ENCODE data around the gene RPL29. TPM values are rescaled to one million over a fixed set of nuclear protein-coding genes. Genes with fewer than 3 reads are reported as not detected.

The RPL29 gene
- total RNA-seq, 4 donors from 2014 or later: 786 to 1,908 (median 1,382) TPM

DNA sequence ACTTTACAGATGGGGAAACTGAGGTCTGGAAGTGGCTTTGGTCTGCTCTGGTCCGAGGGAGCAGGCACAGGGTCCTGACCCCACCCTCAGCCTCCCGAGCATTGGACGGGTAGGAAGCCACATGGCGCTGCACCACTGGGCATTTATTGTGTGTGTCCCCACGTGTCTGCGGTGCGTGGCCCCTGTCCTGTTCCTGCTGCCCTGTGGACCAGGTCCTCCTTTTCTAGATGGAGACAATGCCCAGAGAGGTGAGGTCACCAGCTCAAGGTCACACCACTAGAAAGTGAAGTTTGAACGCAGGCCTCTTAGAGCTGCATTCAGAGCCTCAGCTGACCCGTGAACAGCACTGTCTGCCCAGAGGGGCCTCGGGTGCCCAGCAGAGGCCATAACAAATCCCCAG is 33.8 kb upstream of the RPL29 start:
- Histone ChIP-seq H3K27ac (replicated peaks in 1 of 4) (no peak overlapping the region), H3K36me3 (no peaks in the 10 kb centered on the region), H3K4me1 (peaks cover 16 to 27% (median 18%) of the 10 kb centered on the region in 4 donors), H3K4me3 (no peak overlapping the region), H3K27me3 (no peaks in the 10 kb centered on the region), H3K9me3 (no peaks in the 10 kb centered on the region)
- no peak for DNase-seq (ENCODE audit: extremely low spot score)
- no peak for TF ChIP-seq EP300 (IDR thresholded peaks at IDR 0.05)
- TF ChIP-seq, protein P1, sequence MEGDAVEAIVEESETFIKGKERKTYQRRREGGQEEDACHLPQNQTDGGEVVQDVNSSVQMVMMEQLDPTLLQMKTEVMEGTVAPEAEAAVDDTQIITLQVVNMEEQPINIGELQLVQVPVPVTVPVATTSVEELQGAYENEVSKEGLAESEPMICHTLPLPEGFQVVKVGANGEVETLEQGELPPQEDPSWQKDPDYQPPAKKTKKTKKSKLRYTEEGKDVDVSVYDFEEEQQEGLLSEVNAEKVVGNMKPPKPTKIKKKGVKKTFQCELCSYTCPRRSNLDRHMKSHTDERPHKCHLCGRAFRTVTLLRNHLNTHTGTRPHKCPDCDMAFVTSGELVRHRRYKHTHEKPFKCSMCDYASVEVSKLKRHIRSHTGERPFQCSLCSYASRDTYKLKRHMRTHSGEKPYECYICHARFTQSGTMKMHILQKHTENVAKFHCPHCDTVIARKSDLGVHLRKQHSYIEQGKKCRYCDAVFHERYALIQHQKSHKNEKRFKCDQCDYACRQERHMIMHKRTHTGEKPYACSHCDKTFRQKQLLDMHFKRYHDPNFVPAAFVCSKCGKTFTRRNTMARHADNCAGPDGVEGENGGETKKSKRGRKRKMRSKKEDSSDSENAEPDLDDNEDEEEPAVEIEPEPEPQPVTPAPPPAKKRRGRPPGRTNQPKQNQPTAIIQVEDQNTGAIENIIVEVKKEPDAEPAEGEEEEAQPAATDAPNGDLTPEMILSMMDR (IDR thresholded peaks at IDR 0.05): no peak
- no peak for TF ChIP-seq POLR2A (IDR thresholded peaks at IDR 0.05; ENCODE audit: low read depth)
- TF ChIP-seq POLR2AphosphoS5 (IDR thresholded peaks at IDR 0.05): no peak
- 91% methylated on average over 9 of the region's 10 CpGs for WGBS
- intact Hi-C loops (cut with DNase I): no loop called here

DNA sequence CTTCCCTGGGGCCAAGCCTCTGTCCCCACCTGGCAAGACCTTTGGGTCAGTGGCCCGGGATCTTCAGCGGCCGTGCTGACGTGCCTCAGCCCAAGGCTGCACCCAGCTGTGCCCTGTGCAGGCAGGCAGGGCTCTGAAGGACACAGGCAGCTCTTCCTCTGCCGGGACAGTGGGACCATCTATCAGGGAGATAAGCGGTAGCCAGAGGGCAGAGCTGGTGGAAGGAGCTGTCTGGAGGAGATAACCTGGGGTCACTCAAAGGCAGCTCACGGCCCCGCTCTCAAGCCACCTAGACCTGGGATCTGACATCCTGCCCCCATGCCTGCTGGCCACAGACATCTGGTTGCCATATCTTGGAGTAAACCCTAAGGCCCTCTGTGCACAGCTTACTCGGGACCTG is 33.4 kb upstream of the RPL29 start:
- 100% methylated on average over 1 of the region's 9 CpGs for WGBS
- H3K27ac ChIP-seq (replicated peaks in 1 of 4): no peak overlapping the region
- no peaks in the 10 kb centered on the region for H3K9me3 ChIP-seq
- no peaks in the 10 kb centered on the region for H3K36me3 ChIP-seq
- no peaks in the 10 kb centered on the region for H3K27me3 ChIP-seq
- DNase-seq (ENCODE audit: extremely low spot score): no peak
- intact Hi-C loops (cut with DNase I): no loop called here
- peaks cover 19 to 32% (median 22%) of the 10 kb centered on the region in 4 donors for H3K4me1 ChIP-seq
- no peak overlapping the region for H3K4me3 ChIP-seq
- TF ChIP-seq POLR2AphosphoS5 (IDR thresholded peaks at IDR 0.05) (no peak), POLR2A (IDR thresholded peaks at IDR 0.05; ENCODE audit: low read depth) (no peak), EP300 (IDR thresholded peaks at IDR 0.05) (no peak)
- TF ChIP-seq, protein P1 (IDR thresholded peaks at IDR 0.05): no peak

DNA sequence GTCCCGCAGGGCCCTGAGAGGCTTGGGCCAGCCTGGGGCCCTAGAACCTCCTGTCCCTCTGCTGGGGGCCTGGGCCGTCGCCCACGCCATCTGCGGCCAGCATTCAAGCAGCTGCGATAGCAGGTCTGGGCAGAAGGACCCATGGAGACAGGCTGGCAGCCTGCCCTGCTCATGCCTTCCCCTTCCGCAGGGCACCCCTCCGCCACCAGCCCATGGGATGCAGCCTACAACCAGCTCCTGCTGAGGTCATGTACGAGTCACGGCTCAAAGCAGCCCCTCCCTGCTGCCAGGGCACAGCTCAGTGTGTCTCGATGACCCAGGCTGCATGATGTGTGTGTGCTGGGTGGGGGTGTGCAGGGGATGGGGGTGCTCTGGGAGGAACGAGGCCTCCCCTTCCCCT is 32.9 kb upstream of the RPL29 start:
- 88% methylated on average over 7 of the region's 12 CpGs for WGBS

DNA sequence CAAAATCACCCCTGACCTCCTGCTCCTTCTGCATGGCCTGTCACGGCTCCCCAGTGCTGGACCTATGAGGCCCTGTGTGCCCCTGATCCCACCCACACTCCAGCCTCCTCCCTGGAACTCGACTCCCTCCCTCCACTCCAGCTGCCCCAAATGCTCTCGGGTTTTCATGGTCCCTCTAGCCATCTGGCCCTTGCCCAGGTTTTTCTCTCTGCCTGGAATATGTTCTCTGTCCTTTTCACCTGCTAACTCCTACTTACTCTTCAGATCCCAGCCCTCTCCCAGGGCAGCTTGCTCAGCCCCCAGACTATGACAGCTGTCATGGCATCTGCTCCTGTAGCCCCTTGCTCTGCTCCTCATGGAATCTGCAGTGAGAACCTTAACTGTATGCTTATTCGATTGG is 30.3 kb upstream of the RPL29 start:
- no peak overlapping the region for H3K4me3 ChIP-seq
- intact Hi-C loops (cut with DNase I): no loop called here
- WGBS: 54% methylated on average over 3 of the region's 4 CpGs

More for the DNA sequence above, 32.9 kb upstream of the RPL29 start:
- H3K4me1 ChIP-seq: peaks cover 24 to 37% (median 27%) of the 10 kb centered on the region in 4 donors
- TF ChIP-seq, protein P1 (IDR thresholded peaks at IDR 0.05): no peak
- TF ChIP-seq POLR2AphosphoS5 (IDR thresholded peaks at IDR 0.05) (no peak), POLR2A (IDR thresholded peaks at IDR 0.05; ENCODE audit: low read depth) (no peak), EP300 (IDR thresholded peaks at IDR 0.05) (no peak)
- intact Hi-C loops (cut with DNase I): no loop called here
- no peaks in the 10 kb centered on the region for H3K36me3 ChIP-seq
- no peak overlapping the region for H3K4me3 ChIP-seq
- no peaks in the 10 kb centered on the region for H3K9me3 ChIP-seq
- H3K27me3 ChIP-seq: no peaks in the 10 kb centered on the region
- H3K27ac ChIP-seq (replicated peaks in 1 of 4): no peak overlapping the region
- DNase-seq (ENCODE audit: extremely low spot score): no peak

More for the DNA sequence above, 30.3 kb upstream of the RPL29 start:
- no peak for DNase-seq (ENCODE audit: extremely low spot score)
- no peak overlapping the region for H3K27ac ChIP-seq (replicated peaks in 1 of 4)
- H3K27me3 ChIP-seq: no peaks in the 10 kb centered on the region
- TF ChIP-seq EP300 (IDR thresholded peaks at IDR 0.05) (no peak), POLR2A (IDR thresholded peaks at IDR 0.05; ENCODE audit: low read depth) (no peak), POLR2AphosphoS5 (IDR thresholded peaks at IDR 0.05) (no peak)
- TF ChIP-seq, protein P1 (IDR thresholded peaks at IDR 0.05): no peak
- peaks cover 49 to 62% (median 52%) of the 10 kb centered on the region in 4 donors for H3K4me1 ChIP-seq
- H3K36me3 ChIP-seq: no peaks in the 10 kb centered on the region
- no peaks in the 10 kb centered on the region for H3K9me3 ChIP-seq

Data from esophagus muscularis mucosa (tissue), 4 donors.